AG04450 (cell line): ENCODE measurements around the gene SLC30A9. TPM values are rescaled to one million over a fixed set of nuclear protein-coding genes. Genes with fewer than 3 reads are reported as not detected.

Source experiments
- CTCF ChIA-PET: fragments of 300-600, 350-600 bp; formaldehyde crosslinking; extraction: SDS; loops from one replicate; lab custom pipeline; 2022; ENCODE audit warnings: antibody characterized with exemption, inconsistent platforms; lab: Charles Lee
- POLR2A ChIA-PET: fragments of 350-600 bp; formaldehyde crosslinking; extraction: SDS; loops from one replicate; lab custom pipeline; 2021; ENCODE audit warnings: antibody characterized with exemption, inconsistent platforms; lab: Yijun Ruan, JAX
- DNase-seq: peaks from one replicate; pipeline ENCODE4 v3.0.0-alpha.2; 2011; ENCODE audit warnings: low read depth, low spot score
- H3K27ac ChIP-seq: one replicate; pipeline ENCODE4 v1.5.1; 2012; ENCODE audit warnings: low read depth, low read length, control low read depth
- H3K27me3 ChIP-seq: one replicate; pipeline ENCODE4 v1.6.0; 2012; ENCODE audit warnings: low read length; ENCODE audit not compliant: control insufficient read depth, insufficient read depth
- H3K4me3 ChIP-seq: 2 replicates; pipeline ENCODE4 v1.5.1; 2011; ENCODE audit warnings: mild to moderate bottlenecking, low read depth, low read length, control low read depth
- H3K9me3 ChIP-seq: 2 replicates; pipeline ENCODE4 v1.5.1; 2012; ENCODE audit warnings: low read length; ENCODE audit not compliant: control insufficient read depth, insufficient read depth
- polyA minus RNA-seq: library from RNA; depleted of rRNA, polyadenylated mRNA; stranded (reverse); fragments of >200 nt; gene quantifications from 2 replicates; pipeline ENCODE4 v1.2.3, GENCODE V29; 2011; rRNA and poly(A)+ RNA removed
- polyA plus RNA-seq: library from polyadenylated mRNA; depleted of rRNA; stranded (reverse); fragments of >200 nt; gene quantifications from 2 replicates; pipeline ENCODE4 v1.2.3, GENCODE V29; 2011; rRNA removed
- TF ChIP-seq, protein P1 (sequence below): IDR thresholded peaks from 2 replicates; pipeline ENCODE4 v1.5.1; 2011; ENCODE audit warnings: low read depth, low read length, control low read depth, inconsistent platforms

SLC30A9 gene
- polyA plus RNA-seq, result 63.2 and 82.9 TPM in 2 replicates
- polyA minus RNA-seq, result 41.1 and 71.3 TPM in 2 replicates

DNA sequence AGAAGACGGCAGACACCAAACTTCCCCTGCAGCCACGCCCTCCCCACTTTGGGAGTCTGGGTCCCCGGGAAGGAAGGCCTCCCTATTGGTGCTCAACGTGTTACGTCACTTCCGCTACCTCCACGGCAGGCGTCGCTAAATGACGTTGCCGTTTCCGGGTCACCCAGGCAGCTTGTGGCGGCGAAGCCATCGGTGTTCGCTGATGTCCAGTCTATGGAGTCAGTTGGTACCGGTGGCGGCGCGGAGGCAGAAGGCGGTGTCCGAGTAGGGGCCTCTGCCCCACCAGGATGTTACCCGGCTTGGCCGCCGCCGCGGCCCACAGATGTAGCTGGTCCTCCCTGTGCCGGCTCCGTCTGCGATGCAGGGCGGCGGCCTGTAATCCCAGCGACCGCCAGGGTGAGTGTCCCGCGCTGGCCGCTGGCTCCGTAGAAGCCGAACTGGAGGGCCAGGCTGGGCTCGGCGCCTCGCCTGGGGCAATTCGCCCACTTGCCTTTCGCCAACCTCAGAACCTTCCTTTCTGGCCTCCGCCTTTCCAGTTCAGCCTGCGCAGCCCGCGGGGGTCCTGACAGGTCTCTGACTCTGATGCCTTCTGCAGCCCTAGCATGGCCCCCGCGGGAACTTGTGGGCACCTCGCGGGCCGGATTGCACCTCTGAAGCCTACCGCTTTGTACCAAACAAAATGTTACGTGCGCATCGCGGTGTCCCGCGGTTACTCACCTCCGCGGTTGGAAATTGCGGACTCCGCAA is at the start of gene SLC30A9:
Gene SLC30A9, plus strand, starts transcription at position 166 of the 747 bp plus-strand sequence. Its CDS starts 122 bp downstream, at position 288.
- POLR2A ChIA-PET, result no interaction called here
- H3K27me3 ChIP-seq, result no peaks in the 10 kb centered on the region
- CTCF ChIA-PET, result interaction anchor here (0.7 to 1.4 kb wide), 4 partner anchors 11 to 24 kb away, joined by 3 to 4 read pairs (median 4); no protein-coding TSS in a partner anchor
- peaks cover 6% of the 10 kb centered on the region; the same call in 1 of the 2 replicates for H3K9me3 ChIP-seq
- peak within 1 kb of the TSS; percentile 73 for H3K27ac ChIP-seq
- TF ChIP-seq, protein P1, sequence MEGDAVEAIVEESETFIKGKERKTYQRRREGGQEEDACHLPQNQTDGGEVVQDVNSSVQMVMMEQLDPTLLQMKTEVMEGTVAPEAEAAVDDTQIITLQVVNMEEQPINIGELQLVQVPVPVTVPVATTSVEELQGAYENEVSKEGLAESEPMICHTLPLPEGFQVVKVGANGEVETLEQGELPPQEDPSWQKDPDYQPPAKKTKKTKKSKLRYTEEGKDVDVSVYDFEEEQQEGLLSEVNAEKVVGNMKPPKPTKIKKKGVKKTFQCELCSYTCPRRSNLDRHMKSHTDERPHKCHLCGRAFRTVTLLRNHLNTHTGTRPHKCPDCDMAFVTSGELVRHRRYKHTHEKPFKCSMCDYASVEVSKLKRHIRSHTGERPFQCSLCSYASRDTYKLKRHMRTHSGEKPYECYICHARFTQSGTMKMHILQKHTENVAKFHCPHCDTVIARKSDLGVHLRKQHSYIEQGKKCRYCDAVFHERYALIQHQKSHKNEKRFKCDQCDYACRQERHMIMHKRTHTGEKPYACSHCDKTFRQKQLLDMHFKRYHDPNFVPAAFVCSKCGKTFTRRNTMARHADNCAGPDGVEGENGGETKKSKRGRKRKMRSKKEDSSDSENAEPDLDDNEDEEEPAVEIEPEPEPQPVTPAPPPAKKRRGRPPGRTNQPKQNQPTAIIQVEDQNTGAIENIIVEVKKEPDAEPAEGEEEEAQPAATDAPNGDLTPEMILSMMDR, result peak; percentile 41; the same call in 1 of the 2 replicates
- H3K4me3 ChIP-seq, result peak within 1 kb of the TSS; percentile 93
- peak; percentile 75 for DNase-seq

DNA sequence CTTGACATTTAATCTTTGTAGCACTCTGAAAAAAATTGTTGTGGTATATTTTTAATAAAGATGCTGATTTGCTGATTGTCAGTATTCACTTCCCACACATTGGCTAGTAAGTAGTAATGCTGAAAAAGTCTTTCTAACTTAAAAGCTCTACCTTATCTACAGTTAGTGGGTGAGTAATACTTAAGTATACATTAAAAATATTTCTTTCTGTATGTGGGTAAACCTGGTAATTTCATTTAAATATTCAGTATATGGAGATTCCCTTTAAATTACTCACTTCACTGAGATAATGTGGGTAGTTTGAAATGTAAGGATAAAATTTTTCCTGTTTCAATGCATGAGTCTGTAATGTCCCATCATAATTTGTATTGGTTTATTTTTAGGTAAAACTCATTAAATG is 49.5 kb upstream of the SLC30A9 start:
- peaks cover 2% of the 10 kb centered on the region; the same call in 1 of the 2 replicates for H3K9me3 ChIP-seq
- DNase-seq, result no peak
- no peak overlapping the region for H3K4me3 ChIP-seq
- ChIA-PET CTCF (interaction anchor here (0.6 kb wide), 1 partner anchor 18 kb away, joined by 4 read pairs; no protein-coding TSS in a partner anchor), POLR2A (no interaction called here)
- TF ChIP-seq, protein P1, result no peak
- no peak overlapping the region for H3K27ac ChIP-seq
- no peaks in the 10 kb centered on the region for H3K27me3 ChIP-seq

DNA sequence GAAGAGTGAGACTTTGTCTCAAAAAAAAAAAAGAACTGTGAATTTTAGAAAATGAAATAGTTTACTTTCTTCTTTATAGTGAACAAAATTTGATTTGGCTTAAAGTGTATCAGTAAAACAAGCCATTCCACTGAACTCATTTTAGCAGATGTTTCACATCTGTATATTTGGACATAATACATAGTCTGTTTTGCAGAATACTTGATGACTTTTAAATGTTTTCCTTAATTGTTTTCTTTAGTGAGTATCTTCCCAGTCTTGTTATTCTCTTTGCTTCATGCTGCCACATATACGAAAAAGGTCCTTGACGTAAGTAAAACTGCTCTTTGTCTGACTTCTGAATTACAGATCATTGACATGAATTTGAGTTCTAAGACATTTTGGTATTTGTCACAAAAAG is 46.8 kb upstream of the SLC30A9 start:
- Histone ChIP-seq H3K27me3 (no peaks in the 10 kb centered on the region), H3K9me3 (no peaks in the 10 kb centered on the region), H3K4me3 (no peak overlapping the region), H3K27ac (no peak overlapping the region)
- DNase-seq, result no peak
- TF ChIP-seq, protein P1, result no peak
- ChIA-PET CTCF (no interaction called here), POLR2A (no interaction called here)

DNA sequence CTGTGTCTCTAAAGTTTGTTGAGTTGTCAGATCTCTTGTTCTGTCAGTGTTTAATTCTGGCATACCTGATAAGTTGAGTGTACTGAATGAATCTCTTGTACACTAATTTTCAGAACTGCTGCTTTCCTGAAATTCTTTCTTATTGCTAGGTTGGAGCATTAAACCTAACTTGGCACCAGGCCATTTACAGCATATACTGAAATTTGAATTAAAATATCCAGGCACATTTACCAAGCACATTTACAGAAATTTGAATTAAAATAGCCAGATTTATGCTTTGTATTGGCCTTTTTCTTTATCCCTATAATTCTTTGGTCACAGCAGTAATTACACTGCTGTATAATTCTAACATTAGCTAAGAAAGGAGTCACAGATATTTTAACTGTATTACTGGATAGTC is 46.2 kb upstream of the SLC30A9 start:
- no peaks in the 10 kb centered on the region for H3K9me3 ChIP-seq
- no peak for DNase-seq
- H3K27ac ChIP-seq, result no peak overlapping the region
- ChIA-PET POLR2A (no interaction called here), CTCF (no interaction called here)
- no peaks in the 10 kb centered on the region for H3K27me3 ChIP-seq
- no peak overlapping the region for H3K4me3 ChIP-seq
- TF ChIP-seq, protein P1, result no peak

DNA sequence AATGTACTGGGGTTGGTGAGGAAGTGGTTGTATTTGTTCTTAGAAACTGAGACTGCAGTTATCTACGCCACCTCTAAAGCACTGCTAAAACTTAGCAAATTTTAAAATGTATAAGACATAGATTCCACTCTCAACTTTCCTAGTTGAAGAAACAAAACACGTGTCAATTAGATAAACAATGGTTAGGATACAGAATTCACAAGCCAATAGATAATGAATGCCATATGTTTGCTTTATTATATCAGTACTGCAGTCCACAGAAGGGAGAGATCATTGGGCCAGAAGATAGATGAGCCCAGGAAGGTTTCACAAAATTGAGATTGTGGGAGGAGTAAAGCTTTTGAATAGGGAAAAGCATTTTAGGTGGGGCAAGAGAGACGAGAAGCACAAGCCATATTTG is 40.8 kb upstream of the SLC30A9 start:
- H3K9me3 ChIP-seq, result no peaks in the 10 kb centered on the region
- TF ChIP-seq, protein P1, result no peak
- no peak overlapping the region for H3K4me3 ChIP-seq
- no peak overlapping the region for H3K27ac ChIP-seq
- H3K27me3 ChIP-seq, result no peaks in the 10 kb centered on the region
- CTCF ChIA-PET, result interaction anchor here (1.5 kb wide), 1 partner anchor 14 kb away, joined by 4 read pairs; no protein-coding TSS in a partner anchor
- POLR2A ChIA-PET, result no interaction called here
- DNase-seq, result no peak
